ENCODE results near the gene QRICH2.
"Not testable (repeated sequence)": the region's sequence is repeated elsewhere in the genome, so short reads cannot be mapped to it uniquely, and the experiment has no call there.

QRICH2 gene

GRCh38 chr17:76276069-76276431 is 32.0 kb downstream of the QRICH2 start:
- Mint-ChIP-seq H3K9me3 (no peaks in the 10 kb centered on the region), H3K27ac (peak overlapping the region; percentile 80), H3K4me3 (peak overlapping the region; percentile 21), H3K36me3 (peaks cover 2% of the 10 kb centered on the region), H3K27me3 (no peaks in the 10 kb centered on the region), H3K4me1 (peaks cover 57% of the 10 kb centered on the region)
- peak; percentile 69 for ATAC-seq

GRCh38 chr17:76275382-76276068 is 32.6 kb downstream of the QRICH2 start:
- no peak for ATAC-seq
- no peaks in the 10 kb centered on the region for H3K27me3 Mint-ChIP-seq
- H3K36me3 Mint-ChIP-seq: peaks cover 6% of the 10 kb centered on the region
- H3K4me3 Mint-ChIP-seq: no peak overlapping the region
- peaks cover 62% of the 10 kb centered on the region for H3K4me1 Mint-ChIP-seq
- H3K27ac Mint-ChIP-seq: peak overlapping the region; percentile 80
- no peaks in the 10 kb centered on the region for H3K9me3 Mint-ChIP-seq

- peaks cover 71% of the 10 kb centered on the region for H3K4me1 Mint-ChIP-seq
- peaks cover 6% of the 10 kb centered on the region for H3K36me3 Mint-ChIP-seq
- peak overlapping the region; percentile 34 for H3K4me3 Mint-ChIP-seq
- H3K9me3 Mint-ChIP-seq: no peaks in the 10 kb centered on the region
- no peak for ATAC-seq
- H3K27ac Mint-ChIP-seq: peak overlapping the region; percentile 80
- no peaks in the 10 kb centered on the region for H3K27me3 Mint-ChIP-seq
These were observed 33.7 kb downstream of the QRICH2 start for GRCh38 chr17:76274112-76274956.

GRCh38 chr17:76273445-76274111 is 34.5 kb downstream of the QRICH2 start:
- ATAC-seq: no peak
- Mint-ChIP-seq H3K36me3 (peaks cover 6% of the 10 kb centered on the region), H3K9me3 (no peaks in the 10 kb centered on the region), H3K27me3 (no peaks in the 10 kb centered on the region), H3K4me1 (peaks cover 79% of the 10 kb centered on the region), H3K27ac (peak overlapping the region; percentile 80), H3K4me3 (peak overlapping the region; percentile 40)

- ATAC-seq: peak; percentile 57
- Mint-ChIP-seq H3K4me1 (peaks cover 86% of the 10 kb centered on the region), H3K27ac (peak overlapping the region; percentile 80), H3K36me3 (peaks cover 13% of the 10 kb centered on the region), H3K9me3 (no peaks in the 10 kb centered on the region), H3K27me3 (no peaks in the 10 kb centered on the region), H3K4me3 (peak overlapping the region; percentile 84)
These were observed 35.3 kb downstream of the QRICH2 start for GRCh38 chr17:76272541-76273444.

- Mint-ChIP-seq H3K27me3 (no peaks in the 10 kb centered on the region), H3K4me3 (peak overlapping the region; percentile 84), H3K36me3 (peaks cover 21% of the 10 kb centered on the region), H3K9me3 (no peaks in the 10 kb centered on the region), H3K27ac (peak overlapping the region; percentile 80), H3K4me1 (peaks cover 93% of the 10 kb centered on the region)
- ATAC-seq: peak; percentile 74
These were observed 36.2 kb downstream of the QRICH2 start for GRCh38 chr17:76271669-76272540.

- no peaks in the 10 kb centered on the region for H3K27me3 Mint-ChIP-seq
These were observed 37.1 kb downstream of the QRICH2 start for GRCh38 chr17:76270770-76271668.

GRCh38 chr17:76270127-76270592 is 37.9 kb downstream of the QRICH2 start:
- Mint-ChIP-seq H3K27me3 (no peaks in the 10 kb centered on the region), H3K27ac (peak overlapping the region; percentile 80), H3K4me3 (peak overlapping the region; percentile 98), H3K36me3 (peaks cover 21% of the 10 kb centered on the region), H3K9me3 (no peaks in the 10 kb centered on the region), H3K4me1 (peaks cover 80% of the 10 kb centered on the region)
- ATAC-seq: no peak

More at GRCh38 chr17:76270770-76271668, 37.1 kb downstream of the QRICH2 start:
- H3K4me3 Mint-ChIP-seq: peak overlapping the region; percentile 84
- ATAC-seq: no peak
- peaks cover 89% of the 10 kb centered on the region for H3K4me1 Mint-ChIP-seq
- peak overlapping the region; percentile 80 for H3K27ac Mint-ChIP-seq
- peaks cover 21% of the 10 kb centered on the region for H3K36me3 Mint-ChIP-seq
- no peaks in the 10 kb centered on the region for H3K9me3 Mint-ChIP-seq

GRCh38 chr17:76268991-76269981 is 38.8 kb downstream of the QRICH2 start:
- H3K27me3 Mint-ChIP-seq: no peaks in the 10 kb centered on the region
- peak overlapping the region; percentile 80 for H3K27ac Mint-ChIP-seq
- no peaks in the 10 kb centered on the region for H3K9me3 Mint-ChIP-seq
- peaks cover 21% of the 10 kb centered on the region for H3K36me3 Mint-ChIP-seq
- H3K4me1 Mint-ChIP-seq: peaks cover 74% of the 10 kb centered on the region
- H3K4me3 Mint-ChIP-seq: peak overlapping the region; percentile 98
- no peak for ATAC-seq

GRCh38 chr17:76268015-76268749 is 39.9 kb downstream of the QRICH2 start:
- ATAC-seq: no peak
- H3K4me3 Mint-ChIP-seq: peak overlapping the region; percentile 98
- no peaks in the 10 kb centered on the region for H3K27me3 Mint-ChIP-seq
- peaks cover 71% of the 10 kb centered on the region for H3K4me1 Mint-ChIP-seq
- H3K36me3 Mint-ChIP-seq: peaks cover 21% of the 10 kb centered on the region
- H3K9me3 Mint-ChIP-seq: no peaks in the 10 kb centered on the region
- H3K27ac Mint-ChIP-seq: peak overlapping the region; percentile 80

- not testable (repeated sequence) for H3K9me3 Mint-ChIP-seq, H3K27me3 Mint-ChIP-seq, ATAC-seq
- peaks cover 71% of the 10 kb centered on the region for H3K4me1 Mint-ChIP-seq
- H3K27ac Mint-ChIP-seq: peak overlapping the region; percentile 80
- peak overlapping the region; percentile 98 for H3K4me3 Mint-ChIP-seq
- H3K36me3 Mint-ChIP-seq: peaks cover 21% of the 10 kb centered on the region
These were observed 40.5 kb downstream of the QRICH2 start for GRCh38 chr17:76267581-76268001.
